Loucy (cell line): ENCODE measurements around the gene HPS3.

Experiments used
- EZH2phosphoT487 ChIP-seq: fragments of 200-600 bp; IDR thresholded peaks from 2 replicates; pipeline ENCODE4 v1.6.1; 2018; ENCODE audit warnings: antibody characterized with exemption, mild to moderate bottlenecking, moderate library complexity, borderline replicate concordance
- TF ChIP-seq, protein P1 (sequence below): fragments of 200-600 bp; sonication (generic); conservative IDR thresholded peaks from 2 replicates; pipeline ENCODE4 v1.5.1; 2014; ENCODE audit warnings: mild to moderate bottlenecking, antibody characterized with exemption, low read length

DNA sequence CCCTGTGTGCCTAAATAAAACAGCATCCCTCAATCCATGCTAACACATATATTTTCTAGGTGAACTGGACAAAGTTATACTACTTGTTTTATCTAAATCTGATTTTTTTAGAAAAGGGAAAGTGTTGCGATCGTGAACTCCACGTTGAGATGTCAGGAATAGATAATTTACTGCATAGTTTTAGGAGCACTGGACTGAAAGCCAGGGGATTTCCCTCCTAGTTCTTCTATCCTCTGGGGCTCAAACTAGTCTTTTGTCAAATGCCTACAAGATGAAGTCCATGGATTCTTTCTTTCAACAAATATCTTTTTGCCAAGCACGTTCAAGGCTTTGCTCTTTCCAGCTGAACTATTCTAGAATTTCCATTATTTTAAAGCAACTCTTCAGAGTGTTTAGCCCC, 617 bp upstream of the HPS3 start:
- TF ChIP-seq, protein P1, sequence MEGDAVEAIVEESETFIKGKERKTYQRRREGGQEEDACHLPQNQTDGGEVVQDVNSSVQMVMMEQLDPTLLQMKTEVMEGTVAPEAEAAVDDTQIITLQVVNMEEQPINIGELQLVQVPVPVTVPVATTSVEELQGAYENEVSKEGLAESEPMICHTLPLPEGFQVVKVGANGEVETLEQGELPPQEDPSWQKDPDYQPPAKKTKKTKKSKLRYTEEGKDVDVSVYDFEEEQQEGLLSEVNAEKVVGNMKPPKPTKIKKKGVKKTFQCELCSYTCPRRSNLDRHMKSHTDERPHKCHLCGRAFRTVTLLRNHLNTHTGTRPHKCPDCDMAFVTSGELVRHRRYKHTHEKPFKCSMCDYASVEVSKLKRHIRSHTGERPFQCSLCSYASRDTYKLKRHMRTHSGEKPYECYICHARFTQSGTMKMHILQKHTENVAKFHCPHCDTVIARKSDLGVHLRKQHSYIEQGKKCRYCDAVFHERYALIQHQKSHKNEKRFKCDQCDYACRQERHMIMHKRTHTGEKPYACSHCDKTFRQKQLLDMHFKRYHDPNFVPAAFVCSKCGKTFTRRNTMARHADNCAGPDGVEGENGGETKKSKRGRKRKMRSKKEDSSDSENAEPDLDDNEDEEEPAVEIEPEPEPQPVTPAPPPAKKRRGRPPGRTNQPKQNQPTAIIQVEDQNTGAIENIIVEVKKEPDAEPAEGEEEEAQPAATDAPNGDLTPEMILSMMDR: no peak
- TF ChIP-seq EZH2phosphoT487: no peak
